ENCODE results near the gene PIK3AP1. TPM values are rescaled to one million over a fixed set of nuclear protein-coding genes. Genes with fewer than 3 reads are reported as not detected.

PIK3AP1 gene
- total RNA-seq, 3 donors from 2014 or later, result 9.8 to 26.9 (median 14.2) TPM

GRCh38 chr10:96672481-96673175 is 47.7 kb downstream of the PIK3AP1 start:
- Histone ChIP-seq H3K9me3 (no peaks in the 10 kb centered on the region), H3K4me1 (no peaks in the 10 kb centered on the region), H3K27ac (no peak overlapping the region), H3K4me3 (no peak overlapping the region), H3K36me3 (no peaks in the 10 kb centered on the region), H3K27me3 (no peaks in the 10 kb centered on the region)
- intact Hi-C loops (cut with DNase I; ENCODE audit: low total_unique reads), result no loop called here
- no peak for DNase-seq (ENCODE audit: low spot score in 2 of 2)
- TF ChIP-seq POLR2A (IDR thresholded peaks at IDR 0.05) (no peak), POLR2AphosphoS5 (IDR thresholded peaks at IDR 0.05) (no peak), CTCF (IDR thresholded peaks at IDR 0.05) (no peak)

- no peaks in the 10 kb centered on the region for H3K9me3 ChIP-seq
- H3K4me3 ChIP-seq, result no peak overlapping the region
- DNase-seq (ENCODE audit: low spot score in 2 of 2), result no peak
- intact Hi-C loops (cut with DNase I; ENCODE audit: low total_unique reads), result no loop called here
- H3K36me3 ChIP-seq, result no peaks in the 10 kb centered on the region
- no peak overlapping the region for H3K27ac ChIP-seq
- no peaks in the 10 kb centered on the region for H3K4me1 ChIP-seq
- no peak for TF ChIP-seq POLR2A (IDR thresholded peaks at IDR 0.05)
- TF ChIP-seq POLR2AphosphoS5 (IDR thresholded peaks at IDR 0.05), result no peak
- no peak for TF ChIP-seq CTCF (IDR thresholded peaks at IDR 0.05)
- H3K27me3 ChIP-seq, result no peaks in the 10 kb centered on the region
Measured at GRCh38 chr10:96671211-96671890, 49.0 kb downstream of the PIK3AP1 start.

- TF ChIP-seq CTCF (IDR thresholded peaks at IDR 0.05) (no peak), POLR2AphosphoS5 (IDR thresholded peaks at IDR 0.05) (no peak), POLR2A (IDR thresholded peaks at IDR 0.05) (no peak)
- H3K4me1 ChIP-seq, result no peaks in the 10 kb centered on the region
- no peak overlapping the region for H3K4me3 ChIP-seq
- no peak overlapping the region for H3K27ac ChIP-seq
- intact Hi-C loops (cut with DNase I; ENCODE audit: low total_unique reads), result no loop called here
- H3K36me3 ChIP-seq, result no peaks in the 10 kb centered on the region
- no peaks in the 10 kb centered on the region for H3K9me3 ChIP-seq
- no peaks in the 10 kb centered on the region for H3K27me3 ChIP-seq
- no peak for DNase-seq (ENCODE audit: low spot score in 2 of 2)
Measured at GRCh38 chr10:96670786-96671185, 49.5 kb downstream of the PIK3AP1 start.

- Histone ChIP-seq H3K9me3 (no peaks in the 10 kb centered on the region), H3K4me1 (no peaks in the 10 kb centered on the region), H3K36me3 (no peaks in the 10 kb centered on the region), H3K4me3 (no peak overlapping the region), H3K27ac (no peak overlapping the region), H3K27me3 (no peaks in the 10 kb centered on the region)
- intact Hi-C loops (cut with DNase I; ENCODE audit: low total_unique reads), result no loop called here
- no peak for TF ChIP-seq POLR2AphosphoS5 (IDR thresholded peaks at IDR 0.05)
- no peak for DNase-seq (ENCODE audit: low spot score in 2 of 2)
Measured at GRCh38 chr10:96667401-96667800, 52.9 kb downstream of the PIK3AP1 start.

GRCh38 chr10:96666741-96667140 is 53.6 kb downstream of the PIK3AP1 start:
- Histone ChIP-seq H3K27ac (no peak overlapping the region), H3K36me3 (no peaks in the 10 kb centered on the region), H3K9me3 (no peaks in the 10 kb centered on the region), H3K27me3 (no peaks in the 10 kb centered on the region), H3K4me3 (no peak overlapping the region), H3K4me1 (no peaks in the 10 kb centered on the region)
- no peak for DNase-seq (ENCODE audit: low spot score in 2 of 2)
- intact Hi-C loops (cut with DNase I; ENCODE audit: low total_unique reads), result no loop called here
- TF ChIP-seq POLR2A (IDR thresholded peaks at IDR 0.05), result no peak
- TF ChIP-seq CTCF (IDR thresholded peaks at IDR 0.05), result no peak
- no peak for TF ChIP-seq POLR2AphosphoS5 (IDR thresholded peaks at IDR 0.05)
